ENCODE data around the gene ASS1. TPM values are rescaled to one million over a fixed set of nuclear protein-coding genes. Genes with fewer than 3 reads are reported as not detected.

The ASS1 gene
- total RNA-seq, 1 experiment from 2014 or later, result 255 TPM

DNA sequence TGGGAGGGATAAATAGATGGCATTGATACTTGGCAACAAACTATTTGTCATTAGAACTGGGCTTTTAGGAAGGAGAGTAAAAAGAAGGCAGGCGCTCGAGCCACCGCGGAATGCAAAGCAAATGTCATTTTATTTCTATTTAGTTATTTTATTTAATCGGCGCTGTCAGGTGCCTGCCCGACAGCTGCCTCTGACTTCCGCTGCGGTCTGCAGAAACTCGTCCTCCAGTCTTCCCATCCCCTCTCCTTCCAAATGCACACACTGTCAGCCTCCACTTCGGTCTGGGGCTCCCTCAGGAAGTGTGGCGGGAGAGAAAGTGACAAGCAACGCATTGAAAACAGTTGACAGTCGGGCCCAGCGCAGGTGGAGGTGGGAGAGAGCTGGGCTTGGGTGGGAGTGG is 29.3 kb downstream of the ASS1 start:
- CTCF ChIA-PET, result no interaction called here
- Histone ChIP-seq H3K36me3 (ENCODE audit: low read depth) (no peaks in the 10 kb centered on the region), H3K79me2 (ENCODE audit: low read depth) (no peaks in the 10 kb centered on the region), H3K4me2 (no peak overlapping the region), H3K4me3 (no peak overlapping the region), H2AFZ (no peak overlapping the region), H4K20me1 (ENCODE audit: insufficient read depth) (no peaks in the 10 kb centered on the region), H3K9me3 (ENCODE audit: insufficient read depth, low read depth) (no peaks in the 10 kb centered on the region), H3K4me1 (replicated peaks; ENCODE audit: insufficient read depth) (no peaks in the 10 kb centered on the region), H3K9me2 (ENCODE audit: insufficient read depth) (no peaks in the 10 kb centered on the region), H3K27ac (no peak overlapping the region), H3K27me3 (ENCODE audit: insufficient read depth, low read depth) (no peaks in the 10 kb centered on the region), H3F3A (ENCODE audit: insufficient read depth, low read depth) (no peaks in the 10 kb centered on the region)
- no TSS peak for BruUV-seq (replicated peaks)
- POLR2A ChIA-PET (ENCODE audit: unreplicated experiment), result no interaction called here
- TF ChIP-seq EZH2 (IDR thresholded peaks at IDR 0.05; ENCODE audit: low read depth), result no peak
- TF ChIP-seq, protein P1, sequence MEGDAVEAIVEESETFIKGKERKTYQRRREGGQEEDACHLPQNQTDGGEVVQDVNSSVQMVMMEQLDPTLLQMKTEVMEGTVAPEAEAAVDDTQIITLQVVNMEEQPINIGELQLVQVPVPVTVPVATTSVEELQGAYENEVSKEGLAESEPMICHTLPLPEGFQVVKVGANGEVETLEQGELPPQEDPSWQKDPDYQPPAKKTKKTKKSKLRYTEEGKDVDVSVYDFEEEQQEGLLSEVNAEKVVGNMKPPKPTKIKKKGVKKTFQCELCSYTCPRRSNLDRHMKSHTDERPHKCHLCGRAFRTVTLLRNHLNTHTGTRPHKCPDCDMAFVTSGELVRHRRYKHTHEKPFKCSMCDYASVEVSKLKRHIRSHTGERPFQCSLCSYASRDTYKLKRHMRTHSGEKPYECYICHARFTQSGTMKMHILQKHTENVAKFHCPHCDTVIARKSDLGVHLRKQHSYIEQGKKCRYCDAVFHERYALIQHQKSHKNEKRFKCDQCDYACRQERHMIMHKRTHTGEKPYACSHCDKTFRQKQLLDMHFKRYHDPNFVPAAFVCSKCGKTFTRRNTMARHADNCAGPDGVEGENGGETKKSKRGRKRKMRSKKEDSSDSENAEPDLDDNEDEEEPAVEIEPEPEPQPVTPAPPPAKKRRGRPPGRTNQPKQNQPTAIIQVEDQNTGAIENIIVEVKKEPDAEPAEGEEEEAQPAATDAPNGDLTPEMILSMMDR (conservative IDR thresholded peaks at IDR 0.05), result no peak
- no peak for DNase-seq
- intact Hi-C loops (cut with micrococcal nuclease; ENCODE audit: unreplicated experiment), result no loop called here

DNA sequence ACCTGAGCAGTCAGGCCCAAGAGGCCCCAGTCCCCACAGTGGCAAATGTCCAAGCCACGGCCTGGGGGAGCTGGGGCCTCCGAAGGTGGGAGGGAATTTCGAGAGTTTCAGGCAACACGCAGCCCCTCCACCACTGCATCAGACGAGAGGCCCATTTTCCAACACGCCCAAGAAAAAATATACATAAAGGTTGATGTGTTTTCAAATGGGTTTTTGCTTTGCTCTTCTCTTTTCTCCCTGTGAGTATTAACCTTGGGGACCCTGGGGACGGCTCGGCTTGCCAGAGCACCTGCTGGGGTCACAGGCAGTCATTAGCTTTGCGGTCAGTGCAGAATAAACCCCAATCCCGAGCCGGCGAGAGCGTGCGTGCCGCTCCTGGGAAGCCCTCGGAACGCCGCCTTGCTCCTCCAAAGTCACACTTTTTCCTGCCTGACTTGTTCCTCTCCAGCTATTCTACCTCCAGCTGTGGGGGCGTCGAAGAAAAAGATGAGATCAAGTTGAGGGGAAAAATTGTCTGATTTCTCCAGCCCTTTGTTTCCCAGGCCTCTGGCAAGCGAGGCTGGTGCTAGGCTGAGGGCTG is 31.5 kb downstream of the ASS1 start:
- no peak overlapping the region for H3K4me3 ChIP-seq
- no peaks in the 10 kb centered on the region for H4K20me1 ChIP-seq (ENCODE audit: insufficient read depth)
- CTCF ChIA-PET, result no interaction called here
- no peaks in the 10 kb centered on the region for H3K27me3 ChIP-seq (ENCODE audit: insufficient read depth, low read depth)
- no peaks in the 10 kb centered on the region for H3K9me3 ChIP-seq (ENCODE audit: insufficient read depth, low read depth)
- intact Hi-C loops (cut with micrococcal nuclease; ENCODE audit: unreplicated experiment), result no loop called here
- H3K79me2 ChIP-seq (ENCODE audit: low read depth), result no peaks in the 10 kb centered on the region
- no peak for TF ChIP-seq EZH2 (IDR thresholded peaks at IDR 0.05; ENCODE audit: low read depth)
- TF ChIP-seq, protein P1 (conservative IDR thresholded peaks at IDR 0.05), result no peak
- POLR2A ChIA-PET (ENCODE audit: unreplicated experiment), result no interaction called here
- H3K9me2 ChIP-seq (ENCODE audit: insufficient read depth), result no peaks in the 10 kb centered on the region
- H2AFZ ChIP-seq, result no peak overlapping the region
- no peak for DNase-seq
- no peak overlapping the region for H3K4me2 ChIP-seq
- no peaks in the 10 kb centered on the region for H3K36me3 ChIP-seq (ENCODE audit: low read depth)
- no peak overlapping the region for H3K27ac ChIP-seq
- no TSS peak for BruUV-seq (replicated peaks)
- H3K4me1 ChIP-seq (replicated peaks; ENCODE audit: insufficient read depth), result no peaks in the 10 kb centered on the region
- H3F3A ChIP-seq (ENCODE audit: insufficient read depth, low read depth), result no peaks in the 10 kb centered on the region

DNA sequence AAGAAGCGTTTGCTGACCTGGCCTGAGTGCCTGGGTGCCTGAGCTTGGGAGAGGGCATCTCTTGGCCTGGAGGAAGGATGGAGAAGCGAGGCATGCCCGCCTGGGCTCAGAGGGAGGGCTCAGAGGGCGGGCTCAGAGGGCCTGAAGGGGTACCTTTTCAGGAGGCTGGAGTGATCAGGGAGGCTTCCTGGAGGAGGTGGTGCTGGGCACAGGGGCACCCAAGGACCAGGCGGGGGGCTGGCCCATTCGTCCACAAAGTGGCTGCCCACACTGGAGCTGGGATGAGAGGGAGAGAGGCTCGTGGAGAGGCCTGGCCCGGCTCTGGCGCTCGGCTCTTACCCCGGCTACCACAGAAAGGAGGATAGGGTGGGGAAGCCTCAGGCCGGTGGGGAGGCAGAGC is 32.8 kb downstream of the ASS1 start:
- H3K4me2 ChIP-seq, result no peak overlapping the region
- no peaks in the 10 kb centered on the region for H3K27me3 ChIP-seq (ENCODE audit: insufficient read depth, low read depth)
- no peaks in the 10 kb centered on the region for H3F3A ChIP-seq (ENCODE audit: insufficient read depth, low read depth)
- ChIA-PET POLR2A (ENCODE audit: unreplicated experiment) (no interaction called here), CTCF (no interaction called here)
- H2AFZ ChIP-seq, result no peak overlapping the region
- no peaks in the 10 kb centered on the region for H3K36me3 ChIP-seq (ENCODE audit: low read depth)
- no peaks in the 10 kb centered on the region for H3K4me1 ChIP-seq (replicated peaks; ENCODE audit: insufficient read depth)
- H3K27ac ChIP-seq, result no peak overlapping the region
- no TSS peak for BruUV-seq (replicated peaks)
- H3K4me3 ChIP-seq, result no peak overlapping the region
- intact Hi-C loops (cut with micrococcal nuclease; ENCODE audit: unreplicated experiment), result no loop called here
- no peaks in the 10 kb centered on the region for H3K9me3 ChIP-seq (ENCODE audit: insufficient read depth, low read depth)
- TF ChIP-seq, protein P1 (conservative IDR thresholded peaks at IDR 0.05), result no peak
- TF ChIP-seq EZH2 (IDR thresholded peaks at IDR 0.05; ENCODE audit: low read depth), result no peak
- DNase-seq, result no peak
- no peaks in the 10 kb centered on the region for H4K20me1 ChIP-seq (ENCODE audit: insufficient read depth)
- no peaks in the 10 kb centered on the region for H3K79me2 ChIP-seq (ENCODE audit: low read depth)
- H3K9me2 ChIP-seq (ENCODE audit: insufficient read depth), result no peaks in the 10 kb centered on the region

All from PC-9 (cell line).